ENCODE results near the gene MISP.

DNA sequence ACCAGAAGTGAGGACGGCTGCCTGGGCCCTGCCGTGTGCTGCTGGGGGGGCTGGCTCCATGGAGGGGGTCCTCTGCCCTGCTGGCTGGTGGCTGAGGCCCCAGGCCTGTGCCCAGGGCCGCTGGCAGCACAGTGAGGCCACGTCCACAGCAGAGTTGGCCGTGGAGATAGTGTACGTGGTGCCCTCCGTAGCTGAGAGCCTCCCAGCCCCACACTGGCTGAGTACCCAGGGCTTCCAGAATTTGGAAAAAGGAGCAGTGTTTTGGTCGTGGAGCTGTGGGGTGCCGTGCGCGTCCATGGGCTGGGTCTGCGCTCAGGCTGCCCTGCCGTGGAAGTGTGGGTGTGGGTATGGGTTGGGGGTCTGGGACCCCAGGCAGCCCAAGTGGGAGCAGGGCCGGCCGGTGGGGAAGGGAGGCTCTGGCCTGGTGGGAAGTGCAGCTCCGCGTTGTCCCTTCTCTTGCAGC lies 52.2 kb downstream of the MISP start:
- TF ChIP-seq, protein P1, sequence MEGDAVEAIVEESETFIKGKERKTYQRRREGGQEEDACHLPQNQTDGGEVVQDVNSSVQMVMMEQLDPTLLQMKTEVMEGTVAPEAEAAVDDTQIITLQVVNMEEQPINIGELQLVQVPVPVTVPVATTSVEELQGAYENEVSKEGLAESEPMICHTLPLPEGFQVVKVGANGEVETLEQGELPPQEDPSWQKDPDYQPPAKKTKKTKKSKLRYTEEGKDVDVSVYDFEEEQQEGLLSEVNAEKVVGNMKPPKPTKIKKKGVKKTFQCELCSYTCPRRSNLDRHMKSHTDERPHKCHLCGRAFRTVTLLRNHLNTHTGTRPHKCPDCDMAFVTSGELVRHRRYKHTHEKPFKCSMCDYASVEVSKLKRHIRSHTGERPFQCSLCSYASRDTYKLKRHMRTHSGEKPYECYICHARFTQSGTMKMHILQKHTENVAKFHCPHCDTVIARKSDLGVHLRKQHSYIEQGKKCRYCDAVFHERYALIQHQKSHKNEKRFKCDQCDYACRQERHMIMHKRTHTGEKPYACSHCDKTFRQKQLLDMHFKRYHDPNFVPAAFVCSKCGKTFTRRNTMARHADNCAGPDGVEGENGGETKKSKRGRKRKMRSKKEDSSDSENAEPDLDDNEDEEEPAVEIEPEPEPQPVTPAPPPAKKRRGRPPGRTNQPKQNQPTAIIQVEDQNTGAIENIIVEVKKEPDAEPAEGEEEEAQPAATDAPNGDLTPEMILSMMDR (IDR thresholded peaks at IDR 0.05), result no peak
- TF ChIP-seq POLR2AphosphoS5 (IDR thresholded peaks at IDR 0.05) (no peak), POLR2A (IDR thresholded peaks at IDR 0.05) (no peak)
